Germinal center (tissue), 1 donor: ENCODE results near the gene GLIPR2.
A peak's percentile ranks its signal among the peaks of the same experiment; 100 is the strongest.
"Not testable (repeated sequence)": the region's sequence is repeated elsewhere in the genome, so short reads cannot be mapped to it uniquely, and the experiment has no call there.

ENCODE experiments used
- DNase-seq: peaks from one replicate; pipeline ENCODE4 v3.0.0; 2012; ENCODE audit warnings: mixed read lengths, low spot score

The GLIPR2 gene

GRCh38 chr9:36123515-36123914, 13.0 kb upstream of the GLIPR2 start:
- DNase-seq: no peak

GRCh38 chr9:36125062-36125855, 11.3 kb upstream of the GLIPR2 start:
- no peak for DNase-seq

- no peak for DNase-seq
Measured at GRCh38 chr9:36126016-36126730, 10.4 kb upstream of the GLIPR2 start.

- DNase-seq: peak; percentile 4
Measured at GRCh38 chr9:36127652-36128244, 8.8 kb upstream of the GLIPR2 start.

- DNase-seq: no peak
Measured at GRCh38 chr9:36128349-36128748, 8.2 kb upstream of the GLIPR2 start.

GRCh38 chr9:36129139-36129538, 7.4 kb upstream of the GLIPR2 start:
- DNase-seq: no peak

- DNase-seq: not testable (repeated sequence)
Measured at GRCh38 chr9:36131666-36132065, 4.9 kb upstream of the GLIPR2 start.

- DNase-seq: no peak
Measured at GRCh38 chr9:36132086-36132485, 4.4 kb upstream of the GLIPR2 start.

GRCh38 chr9:36134761-36135505, 1.6 kb upstream of the GLIPR2 start:
- no peak for DNase-seq

GRCh38 chr9:36135741-36136271, 727 bp upstream of the GLIPR2 start:
- no peak for DNase-seq

- no peak for DNase-seq
Measured at GRCh38 chr9:36136894-36137391, 410 bp downstream of the GLIPR2 start.

- no peak for DNase-seq
Measured at GRCh38 chr9:36137392-36138004, 965 bp downstream of the GLIPR2 start.

GRCh38 chr9:36138496-36138895, 2.0 kb downstream of the GLIPR2 start:
- DNase-seq: no peak

- DNase-seq: no peak
Measured at GRCh38 chr9:36138901-36139300, 2.4 kb downstream of the GLIPR2 start.

GRCh38 chr9:36140086-36141084, 3.9 kb downstream of the GLIPR2 start:
- DNase-seq: no peak

GRCh38 chr9:36141288-36141687, 4.8 kb downstream of the GLIPR2 start:
- no peak for DNase-seq

GRCh38 chr9:36141761-36142160, 5.2 kb downstream of the GLIPR2 start:
- no peak for DNase-seq

- no peak for DNase-seq
Measured at GRCh38 chr9:36142510-36143244, 6.1 kb downstream of the GLIPR2 start.

GRCh38 chr9:36143245-36143641, 6.7 kb downstream of the GLIPR2 start:
- DNase-seq: no peak
